ENCODE measurements around the gene ZNF275. TPM values are rescaled to one million over a fixed set of nuclear protein-coding genes. Genes with fewer than 3 reads are reported as not detected.
A peak's percentile ranks its signal among the peaks of the same experiment; 100 is the strongest.

The ZNF275 gene
- total and polyA plus RNA-seq, 2 experiments from 2014 or later: 3.6 to 13.8 TPM

DNA sequence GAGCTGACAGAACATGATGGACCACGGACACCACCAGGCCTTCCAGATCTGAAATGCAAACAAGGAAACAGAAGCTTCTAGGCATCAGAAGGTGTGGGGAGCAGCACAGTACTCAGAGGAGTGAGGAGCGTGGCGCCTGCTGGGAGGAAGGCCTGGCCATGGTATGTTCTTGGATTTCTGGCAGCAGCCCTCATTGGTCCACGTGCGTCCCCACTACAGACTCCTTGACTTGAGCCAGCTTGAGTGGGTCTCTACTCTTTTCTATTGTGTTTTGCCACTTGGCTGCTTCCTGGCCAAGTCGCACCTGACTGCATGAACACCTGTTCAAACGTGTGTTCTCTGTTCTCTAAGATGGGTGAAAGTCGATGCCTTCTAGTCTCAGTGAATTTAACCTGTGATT lies 18.0 kb downstream of the ZNF275 start:
- H3K4me3 ChIP-seq: no peak overlapping the region
- TF ChIP-seq CTCF (IDR thresholded peaks at IDR 0.05; ENCODE audit: low read depth, low read length): no peak
- H3K9me3 ChIP-seq (ENCODE audit: low read depth): no peaks in the 10 kb centered on the region

GRCh38 chrX:153352858-153353257 lies 18.9 kb downstream of the ZNF275 start:
- no peak overlapping the region for H3K4me3 ChIP-seq
- no peak overlapping the region for H3K27ac ChIP-seq
- no peaks in the 10 kb centered on the region for H3K4me1 ChIP-seq (ENCODE audit: low read depth)
- no peak for DNase-seq (ENCODE audit: low read depth in 1 of 2, low spot score in 1 of 2)
- H3K27me3 ChIP-seq: no peaks in the 10 kb centered on the region
- peaks cover 3% of the 10 kb centered on the region for H3K36me3 ChIP-seq
- H3K9me3 ChIP-seq (ENCODE audit: low read depth): no peaks in the 10 kb centered on the region
- TF ChIP-seq CTCF (IDR thresholded peaks at IDR 0.05; ENCODE audit: low read depth, low read length): no peak

More for the DNA sequence above, 18.0 kb downstream of the ZNF275 start:
- Histone ChIP-seq H3K4me1 (ENCODE audit: low read depth) (no peaks in the 10 kb centered on the region), H3K27me3 (no peaks in the 10 kb centered on the region), H3K36me3 (peaks cover 4% of the 10 kb centered on the region), H3K27ac (no peak overlapping the region)
- no peak for DNase-seq (ENCODE audit: low read depth in 1 of 2, low spot score in 1 of 2)

GRCh38 chrX:153353416-153353815 lies 19.5 kb downstream of the ZNF275 start:
- Histone ChIP-seq H3K27ac (no peak overlapping the region), H3K27me3 (no peaks in the 10 kb centered on the region), H3K36me3 (no peaks in the 10 kb centered on the region), H3K4me3 (no peak overlapping the region), H3K9me3 (ENCODE audit: low read depth) (no peaks in the 10 kb centered on the region), H3K4me1 (ENCODE audit: low read depth) (no peaks in the 10 kb centered on the region)
- TF ChIP-seq CTCF (IDR thresholded peaks at IDR 0.05; ENCODE audit: low read depth, low read length): peak; percentile 3
- DNase-seq (ENCODE audit: low read depth in 1 of 2, low spot score in 1 of 2): no peak

DNA sequence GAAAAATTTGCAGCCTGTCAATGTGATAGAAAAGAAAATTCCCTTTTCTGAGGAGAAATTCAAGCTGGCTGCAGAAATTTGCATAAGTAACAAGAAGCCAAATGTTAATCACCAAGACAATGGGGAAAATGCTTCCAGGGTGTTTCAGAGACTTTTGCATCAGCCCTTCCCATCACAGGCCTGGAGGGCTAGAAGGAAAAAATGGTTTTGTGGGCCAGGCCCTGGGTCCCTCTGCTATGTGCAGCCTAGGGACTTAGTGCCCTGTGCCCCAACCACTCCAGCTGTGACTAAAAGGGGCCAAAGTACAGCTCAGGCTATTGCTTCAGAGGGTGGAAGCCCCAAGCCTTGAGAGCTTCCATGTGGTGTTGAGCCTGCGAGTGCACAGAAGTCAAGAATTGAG lies 23.9 kb downstream of the ZNF275 start:
- no peak for TF ChIP-seq CTCF (IDR thresholded peaks at IDR 0.05; ENCODE audit: low read depth, low read length)
- Histone ChIP-seq H3K27me3 (no peaks in the 10 kb centered on the region), H3K4me1 (ENCODE audit: low read depth) (no peaks in the 10 kb centered on the region), H3K4me3 (no peak overlapping the region), H3K9me3 (ENCODE audit: low read depth) (no peaks in the 10 kb centered on the region), H3K36me3 (no peaks in the 10 kb centered on the region), H3K27ac (no peak overlapping the region)
- DNase-seq (ENCODE audit: low read depth in 1 of 2, low spot score in 1 of 2): no peak

- H3K27me3 ChIP-seq: peaks cover 2% of the 10 kb centered on the region
- no peaks in the 10 kb centered on the region for H3K4me1 ChIP-seq (ENCODE audit: low read depth)
- H3K9me3 ChIP-seq (ENCODE audit: low read depth): no peaks in the 10 kb centered on the region
- DNase-seq (ENCODE audit: low read depth in 1 of 2, low spot score in 1 of 2): peak in 1 of 2 donors; percentile 15
- TF ChIP-seq CTCF (IDR thresholded peaks at IDR 0.05; ENCODE audit: low read depth, low read length): no peak
- no peak overlapping the region for H3K27ac ChIP-seq
- no peak overlapping the region for H3K4me3 ChIP-seq
- H3K36me3 ChIP-seq: no peaks in the 10 kb centered on the region
Observed at GRCh38 chrX:153361781-153362397, 27.9 kb downstream of the ZNF275 start.
